ENCODE measurements around the gene DDIT3. TPM values are rescaled to one million over a fixed set of nuclear protein-coding genes. Genes with fewer than 3 reads are reported as not detected.

Gene DDIT3
- total and polyA plus RNA-seq, 2 of the 13 experiments (the other 11 are each of a cell fraction or from before 2014, with no cell fraction given): 27.5 to 48.7 TPM

- H3K27ac ChIP-seq (ENCODE audit: extremely low read length, insufficient read depth, low read length): no peak overlapping the region
- H3K9me3 ChIP-seq (ENCODE audit: low read length): no peaks in the 10 kb centered on the region
- H3K79me2 ChIP-seq (ENCODE audit: insufficient read depth, low read length): no peaks in the 10 kb centered on the region
- FAIRE-seq (no peak), DNase-seq (ENCODE audit: low spot score) (no peak), ATAC-seq (no peak)
- intact Hi-C loops (cut with micrococcal nuclease; ENCODE audit: unreplicated experiment) (no loop called here), in situ Hi-C loops (cut with HindIII; ENCODE audit: extremely low pct_ligation_motif_present, low pct_unique_long_range_greater_than_20kb) (no loop called here)
- BruUV-seq (replicated peaks): no TSS peak
- H3K9ac ChIP-seq (ENCODE audit: insufficient read depth, low read depth, low read length): no peak overlapping the region
- H3K4me2 ChIP-seq (ENCODE audit: low read depth, low read length): no peak overlapping the region
- 29% methylated on average over 7 of the region's 7 CpGs for WGBS (ENCODE audit: low lambda C conversion rate)
- H3K36me3 ChIP-seq (replicated peaks in 1 of 2; ENCODE audit: control insufficient read depth in 1 of 2, insufficient read depth in 2 of 2, low read length in 2 of 2): no peaks in the 10 kb centered on the region
- H3K4me1 ChIP-seq (ENCODE audit: insufficient read depth, low read length): peaks cover 35% of the 10 kb centered on the region
- H4K20me1 ChIP-seq (ENCODE audit: insufficient read depth, low read length): no peaks in the 10 kb centered on the region
- H2AFZ ChIP-seq (ENCODE audit: low read length): no peak overlapping the region
- H3K27me3 ChIP-seq (ENCODE audit: control insufficient read depth in 1 of 2, insufficient read depth in 2 of 2, low read length in 2 of 2): peaks cover 1 to 21% of the 10 kb centered on the region in 2 experiments; a peak in 3 of 5 replicates
- CTCF ChIA-PET (ENCODE audit: low intra/inter-chr PET ratio, low total read pairs): no interaction called here
- POLR2A ChIA-PET: interaction anchor here (1.1 to 1.4 kb wide), 2 partner anchors 22 kb away, joined by 4 to 6 read pairs; no protein-coding TSS in a partner anchor
- no peak overlapping the region for H3K4me3 ChIP-seq (replicated peaks in 1 of 3; ENCODE audit: insufficient read depth in 1 of 3, low read depth in 2 of 3, low read length in 3 of 3)
- TF ChIP-seq PAXIP1 (CRISPR knock-in tag; conservative IDR thresholded peaks at IDR 0.05) (no peak), FOXO1 (CRISPR knock-in tag; IDR thresholded peaks at IDR 0.05) (no peak), ZNF232 (CRISPR knock-in tag; IDR thresholded peaks at IDR 0.05; ENCODE audit: borderline replicate concordance) (no peak), RBFOX2 (IDR thresholded peaks at IDR 0.05; ENCODE audit: low read depth, low read length) (no peak), RERE (CRISPR knock-in tag; IDR thresholded peaks at IDR 0.05; ENCODE audit: low read depth) (no peak), ZMYM4 (CRISPR knock-in tag; IDR thresholded peaks at IDR 0.05) (no peak), ZNF563 (CRISPR knock-in tag; IDR thresholded peaks at IDR 0.05) (no peak), ZNF709 (CRISPR knock-in tag; IDR thresholded peaks at IDR 0.05) (no peak), HNF4G (IDR thresholded peaks at IDR 0.05; ENCODE audit: borderline replicate concordance, low read depth, low read length) (no peak), HNF4G (CRISPR knock-in tag; IDR thresholded peaks at IDR 0.05; ENCODE audit: borderline replicate concordance, low read depth) (no peak), ZNF124 (CRISPR knock-in tag; IDR thresholded peaks at IDR 0.05) (no peak), HNRNPUL1 (IDR thresholded peaks at IDR 0.05; ENCODE audit: low read depth, low read length) (no peak), FOSL1 (CRISPR knock-in tag; IDR thresholded peaks at IDR 0.05; ENCODE audit: borderline replicate concordance) (no peak), SMARCE1 (IDR thresholded peaks at IDR 0.05; ENCODE audit: borderline replicate concordance) (no peak)
- TF ChIP-seq, protein P1, sequence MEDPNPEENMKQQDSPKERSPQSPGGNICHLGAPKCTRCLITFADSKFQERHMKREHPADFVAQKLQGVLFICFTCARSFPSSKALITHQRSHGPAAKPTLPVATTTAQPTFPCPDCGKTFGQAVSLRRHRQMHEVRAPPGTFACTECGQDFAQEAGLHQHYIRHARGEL (CRISPR knock-in tag; IDR thresholded peaks at IDR 0.05): no peak
Observed at GRCh38 chr12:57553343-57554202, 33.3 kb upstream of the DDIT3 start.

Measured in HepG2 (cell line).